Measurements from ENCODE around the gene NAB2. TPM values are rescaled to one million over a fixed set of nuclear protein-coding genes. Genes with fewer than 3 reads are reported as not detected.
A peak's percentile ranks its signal among the peaks of the same experiment; 100 is the strongest.
"Not testable (repeated sequence)": the region's sequence is repeated elsewhere in the genome, so short reads cannot be mapped to it uniquely, and the experiment has no call there.

NAB2 gene
- total RNA-seq, 1 experiment from 2014 or later, result 30.6 TPM

DNA sequence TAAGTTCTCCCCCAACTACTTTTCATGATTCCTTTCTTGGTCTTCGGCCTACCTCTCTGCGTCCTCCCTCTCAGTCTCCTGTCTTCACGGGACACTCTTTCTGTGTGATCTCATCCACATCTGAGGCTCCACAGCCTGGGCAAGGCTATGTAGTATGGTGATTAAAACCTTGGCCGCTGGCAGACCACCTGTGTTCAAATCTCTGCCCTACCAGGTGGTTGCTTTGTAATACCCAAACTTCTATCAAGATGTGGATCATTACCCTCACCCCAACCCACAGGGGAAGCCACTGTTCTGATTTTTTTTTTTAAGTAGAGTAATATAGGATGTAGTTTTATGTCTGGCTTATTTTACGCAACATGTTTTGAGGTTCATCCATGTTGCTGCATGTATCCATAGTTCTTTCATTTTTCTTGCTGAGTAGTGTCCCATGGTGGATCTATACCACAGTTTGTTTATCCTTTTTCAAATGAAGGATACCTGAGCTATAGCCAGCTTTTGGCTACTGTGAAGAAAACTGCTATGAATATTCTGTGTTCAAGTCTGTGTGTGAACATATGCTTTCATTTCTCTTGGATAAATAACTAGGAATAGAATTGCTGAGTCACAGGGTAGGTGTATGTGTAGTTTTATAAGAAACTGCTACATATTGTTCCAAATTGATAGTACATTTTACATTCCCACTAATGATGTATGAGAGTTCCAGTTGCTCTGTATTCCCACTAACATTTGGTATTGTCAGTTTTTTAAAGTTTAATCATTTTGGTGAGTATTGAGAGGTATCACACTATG, 30.6 kb downstream of the NAB2 start:
- POLR2A ChIA-PET, result no interaction called here
- CTCF ChIA-PET, result interaction anchor here (0.7 to 19.4 kb wide), 7 partner anchors 7 to 125 kb away, joined by 3 to 530 read pairs (median 9); partner anchors contain the start of gene STAT6
- Mint-ChIP-seq H3K27me3 (ENCODE audit: insufficient read depth, unreplicated experiment) (no peaks in the 10 kb centered on the region), H3K4me1 (ENCODE audit: insufficient read depth, unreplicated experiment) (peaks cover 18% of the 10 kb centered on the region), H3K27ac (ENCODE audit: low read depth, unreplicated experiment) (peak overlapping the region; percentile 3), H3K4me3 (ENCODE audit: unreplicated experiment) (no peak overlapping the region), H3K9me3 (ENCODE audit: unreplicated experiment) (no peaks in the 10 kb centered on the region), H3K36me3 (ENCODE audit: insufficient read depth, unreplicated experiment) (no peaks in the 10 kb centered on the region)
- intact Hi-C loops (cut with micrococcal nuclease), result no loop called here
- TF ChIP-seq, protein P1, sequence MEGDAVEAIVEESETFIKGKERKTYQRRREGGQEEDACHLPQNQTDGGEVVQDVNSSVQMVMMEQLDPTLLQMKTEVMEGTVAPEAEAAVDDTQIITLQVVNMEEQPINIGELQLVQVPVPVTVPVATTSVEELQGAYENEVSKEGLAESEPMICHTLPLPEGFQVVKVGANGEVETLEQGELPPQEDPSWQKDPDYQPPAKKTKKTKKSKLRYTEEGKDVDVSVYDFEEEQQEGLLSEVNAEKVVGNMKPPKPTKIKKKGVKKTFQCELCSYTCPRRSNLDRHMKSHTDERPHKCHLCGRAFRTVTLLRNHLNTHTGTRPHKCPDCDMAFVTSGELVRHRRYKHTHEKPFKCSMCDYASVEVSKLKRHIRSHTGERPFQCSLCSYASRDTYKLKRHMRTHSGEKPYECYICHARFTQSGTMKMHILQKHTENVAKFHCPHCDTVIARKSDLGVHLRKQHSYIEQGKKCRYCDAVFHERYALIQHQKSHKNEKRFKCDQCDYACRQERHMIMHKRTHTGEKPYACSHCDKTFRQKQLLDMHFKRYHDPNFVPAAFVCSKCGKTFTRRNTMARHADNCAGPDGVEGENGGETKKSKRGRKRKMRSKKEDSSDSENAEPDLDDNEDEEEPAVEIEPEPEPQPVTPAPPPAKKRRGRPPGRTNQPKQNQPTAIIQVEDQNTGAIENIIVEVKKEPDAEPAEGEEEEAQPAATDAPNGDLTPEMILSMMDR (IDR thresholded peaks at IDR 0.05; ENCODE audit: unreplicated experiment), result no peak
- BruUV-seq (replicated peaks), result no TSS peak
- no peak for DNase-seq (ENCODE audit: unreplicated experiment)

DNA sequence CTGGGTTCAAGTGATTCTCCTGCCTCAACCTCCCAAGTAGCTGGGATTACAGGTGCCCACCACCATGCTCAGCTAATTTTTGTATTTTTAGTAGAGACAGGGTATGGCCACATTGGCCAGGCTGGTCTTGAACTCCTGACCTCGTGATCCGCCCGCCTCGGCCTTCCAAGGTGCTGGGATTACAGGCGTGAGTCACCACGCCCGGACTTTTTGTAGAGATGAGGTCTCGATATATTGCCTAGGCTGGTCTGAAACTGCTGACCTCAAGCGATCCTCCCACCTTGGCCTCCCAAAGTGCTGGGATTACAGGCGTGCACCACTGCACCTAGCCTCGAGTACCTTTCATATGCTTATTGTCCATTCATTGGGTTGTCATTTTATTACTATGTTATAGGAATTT, 31.8 kb downstream of the NAB2 start:
- CTCF ChIA-PET, result interaction anchor here (1.2 to 19.4 kb wide), 4 partner anchors 9 to 119 kb away, joined by 3 to 530 read pairs (median 38); partner anchors contain the start of gene STAT6
- H3K9me3 Mint-ChIP-seq (ENCODE audit: unreplicated experiment); H3K4me3 Mint-ChIP-seq (ENCODE audit: unreplicated experiment); H3K27me3 Mint-ChIP-seq (ENCODE audit: insufficient read depth, unreplicated experiment); H3K27ac Mint-ChIP-seq (ENCODE audit: low read depth, unreplicated experiment); BruUV-seq (replicated peaks); H3K36me3 Mint-ChIP-seq (ENCODE audit: insufficient read depth, unreplicated experiment); intact Hi-C loops (cut with micrococcal nuclease); DNase-seq (ENCODE audit: unreplicated experiment): not testable (repeated sequence)
- peaks cover 18% of the 10 kb centered on the region for H3K4me1 Mint-ChIP-seq (ENCODE audit: insufficient read depth, unreplicated experiment)
- POLR2A ChIA-PET, result interaction anchor here (0.9 to 1.3 kb wide), 3 partner anchors 9 to 42 kb away, joined by 4 to 14 read pairs (median 5); partner anchors contain the start of gene STAT6

DNA sequence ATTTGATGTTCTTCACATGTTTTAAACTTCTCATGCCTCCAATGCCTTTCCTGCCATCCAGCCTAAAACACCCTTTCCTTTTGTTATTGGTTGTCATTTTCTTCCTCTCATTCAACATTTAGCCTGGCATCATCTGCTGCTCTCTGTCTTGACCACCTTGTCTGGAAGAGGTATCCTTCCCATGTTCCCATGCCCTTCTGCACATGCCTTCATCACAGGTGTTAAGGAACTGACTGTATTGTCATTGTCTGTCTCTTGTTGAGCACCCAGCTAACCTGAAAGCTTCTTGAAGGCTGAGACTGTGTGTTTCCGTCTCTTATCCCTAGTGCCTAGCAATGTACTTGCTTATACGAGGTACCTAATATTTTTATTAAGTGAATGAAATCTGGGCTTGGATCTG, 34.9 kb downstream of the NAB2 start:
- BruUV-seq (replicated peaks), result no TSS peak
- no peaks in the 10 kb centered on the region for H3K36me3 Mint-ChIP-seq (ENCODE audit: insufficient read depth, unreplicated experiment)
- POLR2A ChIA-PET, result interaction anchor here (0.6 to 6.5 kb wide), 12 partner anchors 11 to 90 kb away, joined by 3 to 111 read pairs (median 6); partner anchors contain the start of genes NAB2 and STAT6

DNA sequence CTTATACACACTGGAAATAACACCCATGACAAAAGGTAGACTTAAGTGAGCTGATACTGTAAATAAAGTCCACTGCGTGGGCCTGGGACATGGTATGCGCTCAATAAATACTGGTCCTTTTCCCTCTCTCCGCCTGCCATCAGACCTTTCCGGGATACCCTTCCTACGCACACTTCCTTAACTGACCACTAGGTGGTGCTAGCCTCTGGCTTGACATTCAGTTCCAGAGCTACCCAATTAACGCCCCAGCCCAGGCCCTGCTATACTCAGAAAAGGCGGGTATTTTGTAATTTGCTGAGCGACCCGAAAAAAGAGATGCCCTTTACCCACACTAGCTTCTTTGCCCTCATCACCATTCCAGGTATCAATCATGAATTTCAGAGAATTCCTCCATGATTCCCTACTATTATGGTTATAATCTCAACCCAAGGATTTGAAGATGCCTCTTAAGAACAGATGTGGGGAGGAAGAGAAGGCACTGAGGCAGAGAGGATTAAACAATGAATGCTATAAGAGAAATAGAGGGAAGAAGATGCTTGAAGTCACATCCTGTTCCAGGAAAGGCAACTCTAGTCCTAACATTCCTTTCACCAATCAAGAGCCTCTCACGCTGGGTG, 35.5 kb downstream of the NAB2 start:
- no peak overlapping the region for H3K27ac Mint-ChIP-seq (ENCODE audit: low read depth, unreplicated experiment)
- no peak overlapping the region for H3K4me3 Mint-ChIP-seq (ENCODE audit: unreplicated experiment)
- intact Hi-C loops (cut with micrococcal nuclease), result loop anchor here (1.0 kb wide), 2 partner anchors 51 to 59 kb away; no protein-coding TSS in a partner anchor

More for the DNA sequence above, 34.9 kb downstream of the NAB2 start:
- H3K4me3 Mint-ChIP-seq (ENCODE audit: unreplicated experiment), result no peak overlapping the region
- CTCF ChIA-PET, result interaction anchor here (0.5 to 19.4 kb wide), 31 partner anchors 9 to 370 kb away, joined by 3 to 530 read pairs (median 5); partner anchors contain the start of genes NEMP1 and STAT6
- no peak overlapping the region for H3K27ac Mint-ChIP-seq (ENCODE audit: low read depth, unreplicated experiment)
- no peaks in the 10 kb centered on the region for H3K27me3 Mint-ChIP-seq (ENCODE audit: insufficient read depth, unreplicated experiment)
- no peak for DNase-seq (ENCODE audit: unreplicated experiment)
- intact Hi-C loops (cut with micrococcal nuclease), result loop anchor here (1.0 kb wide), 2 partner anchors 51 to 59 kb away; no protein-coding TSS in a partner anchor
- TF ChIP-seq, protein P1 (IDR thresholded peaks at IDR 0.05; ENCODE audit: unreplicated experiment), result no peak
- peaks cover 17% of the 10 kb centered on the region for H3K4me1 Mint-ChIP-seq (ENCODE audit: insufficient read depth, unreplicated experiment)
- no peaks in the 10 kb centered on the region for H3K9me3 Mint-ChIP-seq (ENCODE audit: unreplicated experiment)

More for the DNA sequence above, 35.5 kb downstream of the NAB2 start:
- Mint-ChIP-seq H3K9me3 (ENCODE audit: unreplicated experiment) (no peaks in the 10 kb centered on the region), H3K4me1 (ENCODE audit: insufficient read depth, unreplicated experiment) (peaks cover 11% of the 10 kb centered on the region), H3K36me3 (ENCODE audit: insufficient read depth, unreplicated experiment) (no peaks in the 10 kb centered on the region), H3K27me3 (ENCODE audit: insufficient read depth, unreplicated experiment) (no peaks in the 10 kb centered on the region)
- TF ChIP-seq, protein P1 (IDR thresholded peaks at IDR 0.05; ENCODE audit: unreplicated experiment), result peak; percentile 90
- POLR2A ChIA-PET, result interaction anchor here (0.5 to 6.5 kb wide), 15 partner anchors 10 to 90 kb away, joined by 3 to 111 read pairs (median 5); partner anchors contain the start of genes NAB2 and STAT6
- CTCF ChIA-PET, result interaction anchor here (0.6 to 19.4 kb wide), 36 partner anchors 9 to 980 kb away, joined by 3 to 530 read pairs (median 4); partner anchors contain the start of genes NEMP1, SHMT2 and STAT6
- DNase-seq (ENCODE audit: unreplicated experiment), result peak; percentile 85
- BruUV-seq (replicated peaks), result no TSS peak
